SU-DHL-6 (cell line): ENCODE data around the gene ZDHHC17.

ENCODE experiments used
- CTCF ChIP-seq: fragments of 200-600 bp; sonication (generic); IDR thresholded peaks from one replicate; pipeline ENCODE4 v1.5.1; 2017; ENCODE audit warnings: antibody characterized with exemption, mild to moderate bottlenecking, low read length, moderate library complexity; ENCODE audit not compliant: insufficient read depth, poor library complexity, severe bottlenecking
- EZH2phosphoT487 ChIP-seq: fragments of 200-600 bp; sonication (generic), shearing (Covaris generic); conservative IDR thresholded peaks from 2 replicates; pipeline ENCODE4 v1.6.1; 2018; ENCODE audit warnings: mild to moderate bottlenecking, antibody characterized with exemption, low read length, moderate library complexity, mixed read lengths

- TF ChIP-seq CTCF (no peak), EZH2phosphoT487 (no peak)
These were observed 25.6 kb downstream of the ZDHHC17 start for GRCh38 chr12:76789335-76790050.
